ENCODE data around the gene TPP1. TPM values are rescaled to one million over a fixed set of nuclear protein-coding genes. Genes with fewer than 3 reads are reported as not detected.
A peak's percentile ranks its signal among the peaks of the same experiment; 100 is the strongest.

Gene TPP1
- total RNA-seq, 2 donors from 2014 or later = 48.8 to 83.1 TPM

- no peak for DNase-seq (ENCODE audit: low spot score)
- TF ChIP-seq CTCF (IDR thresholded peaks at IDR 0.05) = no peak
- Histone ChIP-seq H3K27ac (no peak overlapping the region), H3K27me3 (no peaks in the 10 kb centered on the region), H3K9me3 (no peaks in the 10 kb centered on the region), H3K4me3 (peak overlapping the region in 1 of 2 donors; percentile 78), H3K36me3 (peaks cover 12% of the 10 kb centered on the region), H3K4me1 (peaks cover 0 to 37% of the 10 kb centered on the region in 2 donors)
These were observed 1.9 kb downstream of the TPP1 start for GRCh38 chr11:6617315-6617781.

GRCh38 chr11:6616596-6617250 is 2.5 kb downstream of the TPP1 start:
- no peak for DNase-seq (ENCODE audit: low spot score)
- peaks cover 0 to 37% of the 10 kb centered on the region in 2 donors for H3K4me1 ChIP-seq
- H3K27me3 ChIP-seq = no peaks in the 10 kb centered on the region
- TF ChIP-seq CTCF (IDR thresholded peaks at IDR 0.05) = no peak
- no peak overlapping the region for H3K4me3 ChIP-seq
- H3K27ac ChIP-seq = no peak overlapping the region
- H3K36me3 ChIP-seq = peaks cover 12% of the 10 kb centered on the region
- H3K9me3 ChIP-seq = no peaks in the 10 kb centered on the region

- Histone ChIP-seq H3K36me3 (peaks cover 15% of the 10 kb centered on the region), H3K27ac (no peak overlapping the region), H3K9me3 (no peaks in the 10 kb centered on the region), H3K4me1 (peaks cover 0 to 44% of the 10 kb centered on the region in 2 donors), H3K27me3 (no peaks in the 10 kb centered on the region), H3K4me3 (no peak overlapping the region)
- TF ChIP-seq CTCF (IDR thresholded peaks at IDR 0.05) = no peak
- no peak for DNase-seq (ENCODE audit: low spot score)
These were observed 3.2 kb downstream of the TPP1 start for GRCh38 chr11:6615882-6616585.

GRCh38 chr11:6615046-6615445 is 4.2 kb downstream of the TPP1 start:
- Histone ChIP-seq H3K27me3 (no peaks in the 10 kb centered on the region), H3K9me3 (no peaks in the 10 kb centered on the region), H3K27ac (no peak overlapping the region), H3K4me1 (peaks cover 0 to 53% of the 10 kb centered on the region in 2 donors), H3K4me3 (no peak overlapping the region), H3K36me3 (peaks cover 25% of the 10 kb centered on the region)
- TF ChIP-seq CTCF (IDR thresholded peaks at IDR 0.05) = no peak
- DNase-seq (ENCODE audit: low spot score) = no peak

GRCh38 chr11:6614446-6614845 is 4.8 kb downstream of the TPP1 start:
- DNase-seq (ENCODE audit: low spot score) = no peak
- Histone ChIP-seq H3K36me3 (peaks cover 31% of the 10 kb centered on the region), H3K9me3 (no peaks in the 10 kb centered on the region), H3K27ac (no peak overlapping the region), H3K4me3 (no peak overlapping the region), H3K27me3 (no peaks in the 10 kb centered on the region), H3K4me1 (peaks cover 0 to 51% of the 10 kb centered on the region in 2 donors)
- no peak for TF ChIP-seq CTCF (IDR thresholded peaks at IDR 0.05)

Data from right atrium auricular region (tissue), 2 donors.